ENCODE results near the gene MADCAM1. TPM values are rescaled to one million over a fixed set of nuclear protein-coding genes. Genes with fewer than 3 reads are reported as not detected.

MADCAM1 gene
- total RNA-seq, 1 donor from 2014 or later = 1.2 TPM

DNA sequence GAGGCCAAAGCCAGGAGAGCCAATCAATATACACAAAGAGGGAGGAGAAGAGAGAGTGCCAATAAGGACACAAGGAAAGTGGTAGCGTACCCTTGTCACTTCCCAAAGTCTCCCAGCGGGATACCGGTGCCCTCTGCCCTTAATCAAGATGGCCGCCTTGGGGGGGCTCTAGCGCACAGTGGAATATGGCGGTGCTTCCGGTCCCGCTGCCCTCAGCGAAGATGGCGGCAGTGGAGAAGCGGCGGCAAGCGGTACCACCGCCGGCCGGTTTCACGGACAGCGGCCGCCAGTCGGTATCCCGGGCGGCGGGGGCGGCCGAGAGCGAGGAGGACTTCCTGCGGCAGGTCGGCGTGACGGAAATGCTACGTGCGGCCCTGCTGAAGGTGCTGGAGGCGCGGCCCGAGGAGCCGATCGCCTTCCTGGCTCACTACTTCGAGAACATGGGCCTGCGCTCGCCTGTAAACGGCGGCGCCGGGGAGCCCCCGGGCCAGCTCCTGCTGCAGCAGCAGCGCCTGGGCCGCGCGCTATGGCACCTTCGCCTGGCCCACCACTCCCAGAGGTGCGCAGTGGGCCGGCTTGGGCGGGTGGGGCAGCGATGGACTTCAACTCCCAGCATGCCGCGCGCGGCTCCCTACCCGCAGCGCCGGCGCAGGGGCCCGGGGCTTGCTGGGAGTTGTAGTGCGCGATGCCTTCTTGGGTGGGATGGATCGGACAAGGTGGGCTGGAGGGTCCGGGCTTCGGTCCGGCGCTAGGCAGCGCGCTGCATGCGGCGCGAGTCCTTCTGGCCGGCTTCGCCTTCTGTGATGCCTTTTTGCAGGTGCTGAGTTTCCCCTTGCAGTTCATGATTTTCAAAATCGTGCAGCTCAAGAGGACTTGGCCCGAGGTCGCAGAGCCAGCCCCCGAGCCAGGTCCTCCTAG, 11.3 kb downstream of the MADCAM1 start, which contains the start of gene TPGS1:
Gene TPGS1, plus strand, starts transcription at position 212 of the 918 bp plus-strand sequence. Its CDS starts 10 bp downstream, at position 222.
- Histone ChIP-seq H3K27ac (peak within 1 kb of the TSS; percentile 96), H3K4me3 (peak within 1 kb of the TSS; percentile 87), H3K9me3 (no peaks in the 10 kb centered on the region), H3K36me3 (peaks cover 6% of the 10 kb centered on the region), H3K4me1 (peaks cover 38% of the 10 kb centered on the region), H3K27me3 (no peaks in the 10 kb centered on the region)
- intact Hi-C loops (cut with DNase I) = no loop called here
- TF ChIP-seq CTCF (IDR thresholded peaks at IDR 0.05) = no peak
- DNase-seq (peak; percentile 95), ATAC-seq (peak; percentile 90)

DNA sequence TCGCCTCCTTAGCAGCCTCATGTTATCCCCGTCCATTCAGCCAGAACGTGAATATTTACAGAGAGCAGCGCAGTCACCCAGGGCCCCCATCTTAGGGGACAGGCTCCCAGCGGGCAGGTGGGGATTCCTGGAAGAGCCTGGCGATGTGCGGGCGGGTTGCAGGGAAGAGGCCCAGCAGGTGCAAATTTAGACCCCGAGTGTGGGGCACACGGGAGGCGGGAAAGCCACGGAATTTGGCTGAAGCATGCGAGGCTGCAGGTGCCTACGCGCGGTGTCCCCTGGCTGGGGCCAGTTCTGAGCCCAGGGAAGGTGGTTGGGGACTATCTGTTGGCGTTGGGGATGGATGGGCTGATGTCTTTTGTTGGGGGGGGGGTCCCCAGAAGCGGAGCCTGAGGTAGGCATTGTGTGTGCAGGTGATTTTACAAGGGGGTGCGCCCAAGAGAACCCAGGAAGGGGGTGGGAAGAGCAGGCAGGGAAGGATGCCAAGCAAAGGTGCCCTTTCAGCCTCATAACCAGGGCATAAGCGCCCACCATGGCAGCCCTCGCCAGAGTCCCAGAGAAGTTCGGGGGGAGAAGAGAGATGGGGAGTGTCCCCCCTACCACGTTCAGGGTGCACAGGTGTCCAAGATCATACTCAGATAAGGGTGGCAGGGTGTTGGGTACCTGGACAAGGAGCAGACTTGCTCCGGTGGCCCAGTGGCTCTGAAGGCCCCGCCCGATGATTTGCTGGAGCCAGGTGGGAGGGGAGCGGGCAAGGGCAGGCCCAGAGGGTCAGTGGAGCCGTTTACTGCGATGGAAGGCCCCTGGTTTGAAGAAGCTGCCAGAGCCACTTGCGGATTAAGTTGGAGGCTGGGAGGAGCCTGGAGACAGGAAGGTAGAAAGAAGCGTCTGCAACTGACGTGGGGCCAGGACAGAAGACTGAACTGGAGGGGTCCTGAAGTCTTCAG, 12.2 kb downstream of the MADCAM1 start:
- Histone ChIP-seq H3K9me3 (no peaks in the 10 kb centered on the region), H3K27ac (peak overlapping the region; percentile 96), H3K4me3 (peak overlapping the region; percentile 87), H3K36me3 (peaks cover 6% of the 10 kb centered on the region), H3K4me1 (peaks cover 38% of the 10 kb centered on the region), H3K27me3 (no peaks in the 10 kb centered on the region)
- ATAC-seq (no peak), DNase-seq (no peak)
- intact Hi-C loops (cut with DNase I) = no loop called here
- no peak for TF ChIP-seq CTCF (IDR thresholded peaks at IDR 0.05)

DNA sequence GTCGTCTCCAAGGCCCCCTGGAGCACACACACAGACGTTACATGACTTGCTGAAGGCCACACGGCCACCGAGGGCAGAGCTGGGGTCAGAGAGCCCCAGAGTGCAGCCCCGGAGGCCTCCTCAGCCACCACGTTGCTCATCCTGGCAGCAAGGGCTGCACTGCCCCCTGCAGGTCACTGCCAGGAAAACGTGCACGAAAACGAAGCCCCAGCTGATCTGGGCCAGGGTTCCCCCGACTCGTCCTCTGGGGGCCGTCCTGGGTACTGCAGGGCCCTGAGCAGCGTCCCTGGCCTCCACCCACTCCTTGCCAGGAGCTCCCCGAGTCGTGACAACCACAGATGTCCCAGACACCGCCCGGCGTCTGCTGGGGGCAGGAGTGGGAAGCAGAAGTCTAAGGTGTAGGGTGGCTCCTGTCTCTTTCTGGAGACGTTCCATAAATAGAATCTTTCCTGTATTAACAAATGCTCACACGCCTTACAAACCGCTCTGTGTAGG, 14.4 kb downstream of the MADCAM1 start:
- TF ChIP-seq CTCF (IDR thresholded peaks at IDR 0.05) = peak; percentile 97
- Histone ChIP-seq H3K9me3 (no peaks in the 10 kb centered on the region), H3K27ac (peak overlapping the region; percentile 75), H3K27me3 (no peaks in the 10 kb centered on the region), H3K36me3 (peaks cover 6% of the 10 kb centered on the region), H3K4me3 (peak overlapping the region; percentile 32), H3K4me1 (peaks cover 38% of the 10 kb centered on the region)
- peak; percentile 48 for ATAC-seq
- intact Hi-C loops (cut with DNase I) = no loop called here
- DNase-seq = peak; percentile 91

GRCh38 chr19:511101-511851, 15.0 kb downstream of the MADCAM1 start:
- H3K9me3 ChIP-seq = no peaks in the 10 kb centered on the region
- H3K27ac ChIP-seq = peak overlapping the region; percentile 75
- intact Hi-C loops (cut with DNase I) = no loop called here
- peak; percentile 72 for DNase-seq
- peaks cover 36% of the 10 kb centered on the region for H3K4me1 ChIP-seq
- no peak for TF ChIP-seq CTCF (IDR thresholded peaks at IDR 0.05)
- H3K4me3 ChIP-seq = peak overlapping the region; percentile 32
- ATAC-seq = no peak
- H3K27me3 ChIP-seq = no peaks in the 10 kb centered on the region
- H3K36me3 ChIP-seq = peaks cover 6% of the 10 kb centered on the region
